ENCODE measurements around the gene NEUROG2.

DNA sequence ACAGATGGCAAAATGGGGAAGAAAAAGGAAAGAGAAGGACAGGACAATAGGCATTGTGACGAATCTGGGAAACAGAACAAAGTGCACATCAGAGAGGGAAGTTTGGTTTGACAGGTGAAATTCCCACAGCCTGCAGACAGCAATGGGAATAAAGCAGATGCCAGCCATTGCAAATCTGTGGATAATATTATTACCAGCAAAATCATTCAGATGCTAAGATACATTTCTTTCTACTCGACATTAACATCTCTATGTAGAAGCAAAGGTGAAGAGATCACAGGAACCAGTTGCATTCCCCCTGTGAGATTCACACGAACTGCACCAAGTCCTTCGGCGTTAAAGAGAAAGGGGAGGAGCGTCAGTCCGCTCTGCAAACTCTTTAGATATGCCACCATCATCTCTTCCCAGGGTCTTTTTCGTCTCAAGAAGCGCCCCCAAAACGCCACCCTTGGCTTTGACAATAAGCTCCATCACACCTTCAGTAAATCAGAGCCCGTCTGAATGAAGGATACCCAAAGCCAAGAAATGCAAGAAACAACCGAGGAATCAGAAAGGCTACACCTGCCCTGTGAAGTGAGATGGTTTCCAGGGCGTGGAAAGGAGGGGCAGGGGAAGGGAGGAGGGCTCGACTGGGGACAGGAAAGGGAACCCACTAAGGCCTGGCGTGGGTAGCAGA, 1.9 kb downstream of the NEUROG2 start:
- TF ChIP-seq EZH2 (IDR thresholded peaks at IDR 0.05; ENCODE audit: borderline replicate concordance, low read depth, low read length, severe bottlenecking) (peak; percentile 4), CTCF (IDR thresholded peaks at IDR 0.05; ENCODE audit: extremely low read depth in 1 of 2, insufficient read depth in 1 of 2, low read depth in 1 of 2, low read length in 2 of 2) (no peak), JUN (IDR thresholded peaks at IDR 0.05; ENCODE audit: borderline replicate concordance, insufficient read depth, insufficient read length, low read depth) (no peak), MAX (IDR thresholded peaks at IDR 0.05; ENCODE audit: insufficient read depth, insufficient read length) (no peak), POLR2AphosphoS5 (IDR thresholded peaks at IDR 0.05; ENCODE audit: insufficient read depth, low read depth, low read length) (no peak)

Measured in endothelial cell of umbilical vein (primary cell).